HEK293T (cell line): Measurements from ENCODE around the gene TGFBI.

ENCODE experiments used
- CTCF ChIA-PET: fragments of 350-600 bp; formaldehyde crosslinking; extraction: SDS; loops from one replicate; lab custom pipeline; 2021; ENCODE audit warnings: antibody characterized with exemption, inconsistent platforms; lab: Yijun Ruan, JAX
- POLR2A ChIA-PET: fragments of 350-600 bp; formaldehyde crosslinking; extraction: SDS; loops from one replicate; lab custom pipeline; 2020; ENCODE audit warnings: antibody characterized with exemption, inconsistent platforms; lab: Yijun Ruan, JAX
- DNase-seq: peaks from one replicate; pipeline ENCODE4 v3.0.0; 2012; ENCODE audit warnings: mixed read lengths; ENCODE audit errors: extremely low spot score
- ARNT ChIP-seq: fragments of 450-650 bp; IDR thresholded peaks from 2 replicates; pipeline ENCODE4 v1.6.1; 2017; ENCODE audit warnings: mild to moderate bottlenecking
- BHLHE40 ChIP-seq: fragments of 450-650 bp; IDR thresholded peaks from 2 replicates; pipeline ENCODE4 v1.6.1; 2016; ENCODE audit warnings: mild to moderate bottlenecking, moderate library complexity, borderline replicate concordance
- CTBP1 ChIP-seq: fragments of 450-650 bp; IDR thresholded peaks from 2 replicates; pipeline ENCODE4 v1.6.1; 2016; ENCODE audit warnings: borderline replicate concordance
- ELF4 ChIP-seq: fragments of 450-650 bp; IDR thresholded peaks from 2 replicates; pipeline ENCODE4 v1.6.1; 2017; ENCODE audit warnings: antibody characterized with exemption
- FOXA1 ChIP-seq: fragments of 450-650 bp; IDR thresholded peaks from 2 replicates; pipeline ENCODE4 v1.6.1; 2016; ENCODE audit warnings: mild to moderate bottlenecking
- FOXK2 ChIP-seq: fragments of 450-650 bp; IDR thresholded peaks from 2 replicates; pipeline ENCODE4 v1.6.1; 2016; ENCODE audit warnings: mild to moderate bottlenecking
- FOXM1 ChIP-seq: fragments of 450-650 bp; IDR thresholded peaks from 2 replicates; pipeline ENCODE4 v1.6.1; 2017; ENCODE audit warnings: mild to moderate bottlenecking, borderline replicate concordance
- HDGF ChIP-seq: fragments of 450-650 bp; IDR thresholded peaks from 2 replicates; pipeline ENCODE4 v1.6.1; 2017; ENCODE audit warnings: antibody characterized with exemption, borderline replicate concordance
- L3MBTL2 ChIP-seq: fragments of 450-650 bp; conservative IDR thresholded peaks from 2 replicates; pipeline ENCODE4 v1.6.1; 2016; ENCODE audit warnings: mild to moderate bottlenecking
- LEF1 ChIP-seq: fragments of 450-650 bp; IDR thresholded peaks from 2 replicates; pipeline ENCODE4 v1.6.1; 2017; ENCODE audit warnings: mild to moderate bottlenecking, borderline replicate concordance
- NFRKB ChIP-seq: fragments of 450-650 bp; IDR thresholded peaks from 2 replicates; pipeline ENCODE4 v1.6.1; 2016; ENCODE audit warnings: mild to moderate bottlenecking, moderate library complexity
- PKNOX1 ChIP-seq: fragments of 450-650 bp; IDR thresholded peaks from 2 replicates; pipeline ENCODE4 v1.6.1; 2016
- SP1 ChIP-seq: fragments of 450-650 bp; IDR thresholded peaks from 2 replicates; pipeline ENCODE4 v1.6.1; 2017
- SUZ12 ChIP-seq: fragments of 450-650 bp; IDR thresholded peaks from 2 replicates; pipeline ENCODE4 v1.6.1; 2016; ENCODE audit warnings: mild to moderate bottlenecking
- TARDBP ChIP-seq: fragments of 450-650 bp; IDR thresholded peaks from 2 replicates; pipeline ENCODE4 v1.6.1; 2016
- ZNF384 ChIP-seq: fragments of 450-650 bp; IDR thresholded peaks from 2 replicates; pipeline ENCODE4 v1.6.1; 2016

Gene TGFBI

GRCh38 chr5:136052692-136053335, 24.0 kb downstream of the TGFBI start:
- TF ChIP-seq ELF4 (no peak), BHLHE40 (no peak), FOXA1 (no peak), ZNF384 (no peak)
- CTCF ChIA-PET, result interaction anchor here (0.6 to 1.7 kb wide), 3 partner anchors 75 to 487 kb away, joined by 3 to 7 read pairs (median 4); no protein-coding TSS in a partner anchor
- POLR2A ChIA-PET, result interaction anchor here (1.0 to 1.4 kb wide), 3 partner anchors 12 to 66 kb away, joined by 4 to 7 read pairs (median 5); no protein-coding TSS in a partner anchor
- DNase-seq, result no peak

- TF ChIP-seq SUZ12 (no peak), L3MBTL2 (no peak), SP1 (no peak), HDGF (no peak), BHLHE40 (no peak), ELF4 (no peak), CTBP1 (no peak)
- CTCF ChIA-PET, result interaction anchor here (0.6 to 1.7 kb wide), 5 partner anchors 41 to 488 kb away, joined by 3 to 7 read pairs (median 3); no protein-coding TSS in a partner anchor
- POLR2A ChIA-PET, result interaction anchor here (1.0 to 1.4 kb wide), 3 partner anchors 12 to 66 kb away, joined by 4 to 7 read pairs (median 5); no protein-coding TSS in a partner anchor
- no peak for DNase-seq
Observed at GRCh38 chr5:136053336-136054141, 24.8 kb downstream of the TGFBI start.

GRCh38 chr5:136054142-136055019, 25.6 kb downstream of the TGFBI start:
- ChIA-PET CTCF (interaction anchor here (0.6 to 2.1 kb wide), 5 partner anchors 12 to 160 kb away, joined by 3 to 11 read pairs (median 3); no protein-coding TSS in a partner anchor), POLR2A (interaction anchor here (1.0 to 1.4 kb wide), 3 partner anchors 13 to 67 kb away, joined by 4 to 7 read pairs (median 5); no protein-coding TSS in a partner anchor)
- TF ChIP-seq PKNOX1 (no peak), SUZ12 (no peak), ELF4 (no peak)
- no peak for DNase-seq

GRCh38 chr5:136055612-136056309, 27.0 kb downstream of the TGFBI start:
- no peak for TF ChIP-seq SUZ12

GRCh38 chr5:136056336-136056735, 27.5 kb downstream of the TGFBI start:
- POLR2A ChIA-PET, result no interaction called here
- CTCF ChIA-PET, result interaction anchor here (0.8 to 2.1 kb wide), 3 partner anchors 17 to 79 kb away, joined by 3 to 11 read pairs (median 3); no protein-coding TSS in a partner anchor
- no peak for DNase-seq
- TF ChIP-seq ARNT (no peak), HDGF (no peak), FOXA1 (no peak), FOXK2 (no peak), L3MBTL2 (no peak), CTBP1 (no peak), TARDBP (no peak), SUZ12 (no peak), NFRKB (no peak), ELF4 (no peak), FOXM1 (no peak), ZNF384 (no peak), BHLHE40 (no peak), LEF1 (no peak), SP1 (no peak), PKNOX1 (no peak)

More at GRCh38 chr5:136055612-136056309, 27.0 kb downstream of the TGFBI start:
- CTCF ChIA-PET, result interaction anchor here (0.8 to 2.1 kb wide), 3 partner anchors 16 to 78 kb away, joined by 3 to 11 read pairs (median 3); no protein-coding TSS in a partner anchor
- POLR2A ChIA-PET, result no interaction called here
- DNase-seq, result no peak
